DOHH2 (cell line): ENCODE measurements around the gene CD300H.
"Not testable (repeated sequence)": the region's sequence is repeated elsewhere in the genome, so short reads cannot be mapped to it uniquely, and the experiment has no call there.

ENCODE experiments used
- EZH2phosphoT487 ChIP-seq: fragments of 200-600 bp; sonication (generic); IDR thresholded peaks from 2 replicates; pipeline ENCODE4 v1.6.1; 2017; ENCODE audit warnings: borderline replicate concordance, mild to moderate bottlenecking, antibody characterized with exemption, low read length, moderate library complexity, mixed read lengths
- TF ChIP-seq, protein P1 (sequence below): fragments of 200-600 bp; sonication (generic); IDR thresholded peaks from one replicate; pipeline ENCODE4 v1.5.1; 2014; ENCODE audit warnings: antibody characterized with exemption, mild to moderate bottlenecking, low read depth, low read length; ENCODE audit not compliant: poor library complexity, severe bottlenecking

DNA sequence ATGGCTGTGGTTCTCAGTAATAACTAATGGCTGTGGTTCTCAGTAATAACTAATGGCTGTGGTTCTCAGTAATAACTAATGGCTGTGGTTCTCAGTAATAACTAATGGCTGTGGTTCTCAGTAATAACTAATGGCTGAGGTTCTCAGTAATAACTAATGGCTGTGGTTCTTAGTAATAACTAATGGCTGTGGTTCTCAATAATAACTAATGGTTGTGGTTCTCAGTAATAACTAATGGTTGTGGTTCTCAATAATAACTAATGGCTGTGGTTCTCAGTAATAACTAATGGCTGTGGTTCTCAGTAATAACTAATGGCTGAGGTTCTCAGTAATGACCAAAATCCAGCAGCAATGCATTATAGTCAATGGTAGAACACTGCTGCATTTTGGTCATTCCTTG, 6.3 kb upstream of the CD300H start:
- TF ChIP-seq, protein P1, sequence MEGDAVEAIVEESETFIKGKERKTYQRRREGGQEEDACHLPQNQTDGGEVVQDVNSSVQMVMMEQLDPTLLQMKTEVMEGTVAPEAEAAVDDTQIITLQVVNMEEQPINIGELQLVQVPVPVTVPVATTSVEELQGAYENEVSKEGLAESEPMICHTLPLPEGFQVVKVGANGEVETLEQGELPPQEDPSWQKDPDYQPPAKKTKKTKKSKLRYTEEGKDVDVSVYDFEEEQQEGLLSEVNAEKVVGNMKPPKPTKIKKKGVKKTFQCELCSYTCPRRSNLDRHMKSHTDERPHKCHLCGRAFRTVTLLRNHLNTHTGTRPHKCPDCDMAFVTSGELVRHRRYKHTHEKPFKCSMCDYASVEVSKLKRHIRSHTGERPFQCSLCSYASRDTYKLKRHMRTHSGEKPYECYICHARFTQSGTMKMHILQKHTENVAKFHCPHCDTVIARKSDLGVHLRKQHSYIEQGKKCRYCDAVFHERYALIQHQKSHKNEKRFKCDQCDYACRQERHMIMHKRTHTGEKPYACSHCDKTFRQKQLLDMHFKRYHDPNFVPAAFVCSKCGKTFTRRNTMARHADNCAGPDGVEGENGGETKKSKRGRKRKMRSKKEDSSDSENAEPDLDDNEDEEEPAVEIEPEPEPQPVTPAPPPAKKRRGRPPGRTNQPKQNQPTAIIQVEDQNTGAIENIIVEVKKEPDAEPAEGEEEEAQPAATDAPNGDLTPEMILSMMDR, result not testable (repeated sequence)
- TF ChIP-seq EZH2phosphoT487, result not testable (repeated sequence)
